NCI-H774 (cell line): Measurements from ENCODE around the gene ARRDC2.
"Not testable (repeated sequence)": the region's sequence is repeated elsewhere in the genome, so short reads cannot be mapped to it uniquely, and the experiment has no call there.

Source experiments
- DNase-seq: peaks from one replicate; lab custom pipeline; 2025; lab: John Stamatoyannopoulos, UW

The ARRDC2 gene

GRCh38 chr19:18007917-18008673 is at the start of gene ARRDC2:
TSS of gene ARRDC2 (plus strand) at chr19:18008170. CDS start at chr19:18008311, 141 bp downstream.
- DNase-seq = peak; percentile 86

- DNase-seq = no peak
Measured at GRCh38 chr19:17963936-17964691, 43.9 kb upstream of the ARRDC2 start.

- DNase-seq = no peak
Measured at GRCh38 chr19:17965370-17966128, 42.4 kb upstream of the ARRDC2 start.

DNA sequence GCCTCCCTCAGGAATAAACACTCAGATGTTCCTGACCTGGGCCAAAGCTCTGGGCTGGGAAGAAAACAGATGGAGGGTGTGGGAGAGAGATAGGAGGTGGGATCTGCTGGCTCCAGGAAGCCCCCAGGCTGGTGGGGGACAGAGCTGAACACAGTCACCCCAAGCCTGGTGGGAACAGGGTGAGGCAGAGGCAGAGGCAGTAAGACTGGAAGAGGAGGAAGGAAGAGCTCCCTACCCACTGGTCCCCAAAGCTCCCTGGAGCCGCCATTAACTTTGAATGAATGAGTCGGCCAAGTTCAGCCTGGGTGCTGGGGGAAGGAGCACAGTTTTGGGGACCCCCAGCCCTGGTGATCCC is 41.9 kb upstream of the ARRDC2 start:
- no peak for DNase-seq

GRCh38 chr19:17966550-17967256 is 41.3 kb upstream of the ARRDC2 start, which contains the start of gene KCNN1:
TSS of gene KCNN1 (plus strand) at chr19:17967107. CDS start at chr19:17973889, 6,782 bp downstream.
- no peak for DNase-seq

DNA sequence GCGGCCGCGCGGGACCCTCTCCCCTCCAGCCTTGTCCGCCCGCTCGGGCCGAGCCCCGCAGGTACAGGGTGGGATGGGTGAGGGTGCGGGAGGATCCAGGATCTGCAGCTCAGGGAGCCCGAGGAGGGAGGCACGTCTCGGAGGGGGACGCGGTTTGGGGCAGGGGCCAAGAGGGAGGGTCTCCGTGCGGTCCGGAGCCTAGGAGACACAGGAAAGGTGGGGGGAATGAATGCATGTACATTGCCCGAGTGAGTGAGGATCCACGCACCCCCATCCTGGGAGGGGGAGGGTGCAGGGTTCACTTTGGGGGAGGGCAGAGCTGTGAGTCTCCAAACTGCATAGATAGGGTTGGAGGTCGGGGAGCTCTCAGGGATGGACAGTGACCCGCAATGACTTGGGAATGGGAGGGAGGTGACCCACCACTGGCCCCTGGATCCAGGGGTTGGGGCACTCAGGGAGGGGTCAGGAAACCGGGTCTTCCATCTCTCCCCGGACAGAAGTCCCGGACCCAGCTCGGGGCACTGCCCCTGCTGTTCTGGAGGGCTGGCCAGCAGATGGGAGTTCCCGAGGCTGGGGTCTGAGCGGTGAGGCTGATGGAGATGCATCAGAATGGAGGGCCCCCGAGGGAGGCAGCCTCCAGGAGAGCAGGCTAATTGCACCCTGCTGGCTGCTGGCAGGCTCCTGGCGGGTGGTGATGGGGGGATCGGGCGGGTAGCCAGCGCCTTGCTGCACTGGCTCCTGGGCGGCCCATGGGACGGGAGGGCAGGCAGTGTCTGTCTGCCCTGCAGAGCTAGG is 40.5 kb upstream of the ARRDC2 start:
- no peak for DNase-seq

- DNase-seq = no peak
Measured at GRCh38 chr19:17968362-17968761, 39.6 kb upstream of the ARRDC2 start.

DNA sequence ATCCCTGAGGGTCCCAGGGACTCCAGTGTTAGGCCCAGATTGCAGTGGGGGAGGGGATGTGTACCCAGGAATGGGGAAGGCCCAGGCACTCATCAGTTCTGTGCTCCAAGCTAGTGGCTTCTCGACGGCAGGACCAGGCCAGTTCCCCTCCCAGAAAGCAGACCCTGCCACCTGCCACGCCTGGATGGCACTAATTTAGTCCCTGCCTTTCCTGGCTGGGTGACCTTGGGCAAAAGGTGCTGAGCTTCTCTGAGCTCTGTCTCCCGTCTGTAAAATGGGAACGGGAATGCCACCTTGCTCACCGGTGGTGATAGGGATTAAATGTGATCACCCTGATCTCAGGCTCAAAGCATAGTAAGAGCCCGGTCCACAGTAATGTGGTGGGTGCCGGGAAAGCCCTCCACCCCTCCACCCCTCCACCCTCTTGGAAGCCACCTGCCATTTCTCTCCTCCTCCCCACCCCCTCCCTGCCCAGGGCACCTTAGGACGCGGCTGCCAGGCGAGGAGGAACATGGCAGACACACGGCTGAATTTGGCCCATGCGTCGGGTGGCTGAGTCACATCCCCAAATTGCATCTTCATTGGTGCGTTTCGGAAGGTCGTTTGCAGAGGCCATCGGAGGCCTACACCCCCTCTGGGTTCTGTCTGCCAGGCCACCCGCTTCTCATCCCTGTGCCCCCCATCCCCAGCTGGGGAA is 38.7 kb upstream of the ARRDC2 start:
- no peak for DNase-seq

DNA sequence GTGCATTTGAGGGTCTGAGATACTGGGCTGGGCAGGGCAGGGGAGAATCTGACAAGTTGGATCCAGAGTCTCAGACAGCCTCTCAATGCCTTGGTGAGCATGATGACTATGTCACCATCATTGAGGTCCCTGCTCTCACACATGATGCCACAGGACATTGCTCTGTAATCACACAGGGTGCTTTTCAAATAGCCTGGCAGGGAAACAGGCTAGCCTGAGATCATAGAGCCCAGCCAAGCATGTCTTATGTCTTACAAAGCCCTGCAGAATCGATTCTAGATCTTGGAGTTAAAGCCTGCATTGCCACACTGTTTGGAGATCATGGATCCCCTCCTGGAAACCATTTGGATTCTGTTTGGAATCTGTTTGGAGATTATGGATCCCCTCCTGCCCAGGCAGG is 35.7 kb upstream of the ARRDC2 start:
- no peak for DNase-seq

GRCh38 chr19:17973759-17974158 is 34.2 kb upstream of the ARRDC2 start:
- DNase-seq = no peak

- no peak for DNase-seq
Measured at GRCh38 chr19:17974551-17974950, 33.4 kb upstream of the ARRDC2 start.

DNA sequence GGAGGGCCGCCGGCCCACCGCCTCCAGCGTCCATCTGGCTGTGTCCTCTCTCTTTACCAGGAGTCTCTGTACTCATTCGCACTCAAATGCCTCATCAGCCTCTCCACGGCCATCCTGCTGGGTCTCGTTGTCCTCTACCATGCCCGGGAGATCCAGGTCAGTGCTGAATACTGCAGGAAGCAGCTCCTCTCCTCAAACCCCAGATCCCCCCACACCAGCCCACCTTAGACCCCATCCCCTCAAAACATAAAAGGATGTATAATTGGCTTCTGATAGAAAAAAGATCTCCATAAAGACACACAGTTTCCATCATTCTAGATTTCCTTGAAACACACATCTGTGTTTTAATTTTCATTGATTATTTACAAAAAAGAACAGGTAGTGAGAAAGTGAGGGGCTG is 32.9 kb upstream of the ARRDC2 start:
- no peak for DNase-seq

GRCh38 chr19:17977021-17977420 is 30.9 kb upstream of the ARRDC2 start:
- no peak for DNase-seq

GRCh38 chr19:17977488-17977887 is 30.5 kb upstream of the ARRDC2 start:
- DNase-seq = no peak

- no peak for DNase-seq
Measured at GRCh38 chr19:17981611-17982010, 26.4 kb upstream of the ARRDC2 start.

- no peak for DNase-seq
Measured at GRCh38 chr19:17982430-17982829, 25.5 kb upstream of the ARRDC2 start.

- DNase-seq = no peak
Measured at GRCh38 chr19:17985037-17985818, 22.7 kb upstream of the ARRDC2 start.

DNA sequence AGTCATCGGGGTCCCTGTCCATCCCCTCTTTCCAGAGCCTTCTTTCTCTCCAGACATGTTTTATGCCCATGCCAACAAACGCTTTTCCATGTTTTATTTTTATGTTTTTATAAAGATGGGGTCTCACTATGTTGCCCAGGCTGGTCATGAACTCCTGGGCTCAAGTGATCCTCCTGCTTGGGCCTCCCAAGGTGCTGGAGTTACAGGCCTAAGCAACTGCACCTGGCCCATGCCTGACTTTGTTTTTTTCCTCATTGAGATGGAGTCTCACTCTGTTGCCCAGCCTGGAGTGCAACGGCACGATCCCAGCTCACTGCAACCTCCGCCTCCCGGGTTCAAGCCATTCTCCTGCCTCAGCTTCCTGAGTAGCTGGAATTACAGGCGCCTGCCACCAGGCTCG is 21.4 kb upstream of the ARRDC2 start:
- not testable (repeated sequence) for DNase-seq

DNA sequence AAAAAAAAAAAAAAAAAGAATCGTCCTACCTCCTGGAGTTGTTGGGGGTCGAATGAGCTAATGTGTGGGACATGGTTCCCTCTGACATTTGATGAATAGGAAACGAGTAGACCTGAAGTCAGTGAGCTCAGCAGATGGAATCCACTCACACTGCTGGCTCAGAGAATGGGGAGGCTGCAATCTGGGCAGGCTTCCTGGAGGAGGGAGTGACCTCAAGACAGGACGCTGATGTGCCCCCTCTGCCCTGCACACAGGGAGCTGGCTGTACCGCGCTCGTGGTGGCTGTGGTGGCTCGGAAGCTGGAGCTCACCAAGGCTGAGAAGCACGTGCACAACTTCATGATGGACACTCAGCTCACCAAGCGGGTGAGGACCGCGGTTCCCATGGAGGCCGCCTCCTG is 19.8 kb upstream of the ARRDC2 start:
- DNase-seq = no peak
